Measurements from ENCODE around the gene SNED1. TPM values are rescaled to one million over a fixed set of nuclear protein-coding genes. Genes with fewer than 3 reads are reported as not detected.

SNED1 gene
- polyA plus RNA-seq, 1 donor from 2014 or later: 0.32 TPM

DNA sequence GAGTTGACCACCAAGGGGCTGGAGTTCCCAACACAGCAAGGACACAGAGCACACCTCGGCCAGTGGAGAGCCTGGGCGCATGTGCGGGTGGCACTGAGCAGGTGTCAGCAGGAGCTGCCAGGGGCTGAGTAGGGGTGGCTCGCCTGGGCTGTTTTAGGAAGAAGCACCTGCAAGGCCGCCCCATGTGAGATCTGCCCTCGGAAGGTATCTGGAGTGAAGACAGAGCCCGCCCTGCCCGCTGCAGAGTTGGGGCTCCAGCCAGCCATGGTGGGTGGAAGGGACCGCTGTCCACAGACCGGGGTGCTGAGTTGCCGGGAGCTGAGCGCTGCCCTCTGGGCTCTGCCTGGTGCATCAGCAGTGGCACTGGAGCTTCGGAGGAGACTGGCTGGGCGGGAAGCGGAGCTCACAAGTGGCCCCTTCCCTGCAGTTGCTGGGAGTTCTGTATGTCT, 68.5 kb downstream of the SNED1 start:
- TF ChIP-seq EP300 (conservative IDR thresholded peaks at IDR 0.05; ENCODE audit: poor library complexity, severe bottlenecking) (no peak), EZH2 (IDR thresholded peaks at IDR 0.05; ENCODE audit: borderline replicate concordance, insufficient read depth, low read length, poor library complexity, severe bottlenecking) (no peak)
- no peaks in the 10 kb centered on the region for H3F3A ChIP-seq (ENCODE audit: insufficient read depth, low read length, poor library complexity, severe bottlenecking)
- no peak overlapping the region for H3K9ac ChIP-seq (ENCODE audit: low read length)

GRCh38 chr2:241067501-241068135, 69.2 kb downstream of the SNED1 start:
- Histone ChIP-seq H3K9me3 (ENCODE audit: low read length) (no peaks in the 10 kb centered on the region), H3F3A (ENCODE audit: insufficient read depth, low read length, poor library complexity, severe bottlenecking) (no peaks in the 10 kb centered on the region), H3K27ac (ENCODE audit: low read length) (no peak overlapping the region), H4K20me1 (ENCODE audit: insufficient read depth) (no peaks in the 10 kb centered on the region), H3K79me2 (replicated peaks; ENCODE audit: insufficient read depth, low read length) (no peaks in the 10 kb centered on the region), H3K36me3 (ENCODE audit: insufficient read depth, low read length) (no peaks in the 10 kb centered on the region), H3K4me2 (ENCODE audit: low read length) (no peak overlapping the region), H3K9me2 (ENCODE audit: insufficient read depth, low read length) (no peaks in the 10 kb centered on the region), H3K4me3 (ENCODE audit: low read length) (no peak overlapping the region), H3K27me3 (ENCODE audit: insufficient read depth, low read depth, low read length) (no peaks in the 10 kb centered on the region), H2AFZ (ENCODE audit: low read depth, low read length) (no peak overlapping the region), H3K9ac (ENCODE audit: low read length) (no peak overlapping the region)
- TF ChIP-seq EP300 (conservative IDR thresholded peaks at IDR 0.05; ENCODE audit: poor library complexity, severe bottlenecking) (no peak), MXI1 (conservative IDR thresholded peaks at IDR 0.05; ENCODE audit: poor library complexity, severe bottlenecking) (no peak), SMC3 (conservative IDR thresholded peaks at IDR 0.05; ENCODE audit: poor library complexity) (no peak), RAD21 (conservative IDR thresholded peaks at IDR 0.05) (no peak), POLR2AphosphoS5 (IDR thresholded peaks at IDR 0.05) (no peak), EZH2 (IDR thresholded peaks at IDR 0.05; ENCODE audit: borderline replicate concordance, insufficient read depth, low read length, poor library complexity, severe bottlenecking) (no peak), CTCF (IDR thresholded peaks at IDR 0.05; ENCODE audit: poor library complexity, severe bottlenecking) (no peak), TAF1 (IDR thresholded peaks at IDR 0.05; ENCODE audit: low read depth) (no peak)
- TF ChIP-seq, protein P1, sequence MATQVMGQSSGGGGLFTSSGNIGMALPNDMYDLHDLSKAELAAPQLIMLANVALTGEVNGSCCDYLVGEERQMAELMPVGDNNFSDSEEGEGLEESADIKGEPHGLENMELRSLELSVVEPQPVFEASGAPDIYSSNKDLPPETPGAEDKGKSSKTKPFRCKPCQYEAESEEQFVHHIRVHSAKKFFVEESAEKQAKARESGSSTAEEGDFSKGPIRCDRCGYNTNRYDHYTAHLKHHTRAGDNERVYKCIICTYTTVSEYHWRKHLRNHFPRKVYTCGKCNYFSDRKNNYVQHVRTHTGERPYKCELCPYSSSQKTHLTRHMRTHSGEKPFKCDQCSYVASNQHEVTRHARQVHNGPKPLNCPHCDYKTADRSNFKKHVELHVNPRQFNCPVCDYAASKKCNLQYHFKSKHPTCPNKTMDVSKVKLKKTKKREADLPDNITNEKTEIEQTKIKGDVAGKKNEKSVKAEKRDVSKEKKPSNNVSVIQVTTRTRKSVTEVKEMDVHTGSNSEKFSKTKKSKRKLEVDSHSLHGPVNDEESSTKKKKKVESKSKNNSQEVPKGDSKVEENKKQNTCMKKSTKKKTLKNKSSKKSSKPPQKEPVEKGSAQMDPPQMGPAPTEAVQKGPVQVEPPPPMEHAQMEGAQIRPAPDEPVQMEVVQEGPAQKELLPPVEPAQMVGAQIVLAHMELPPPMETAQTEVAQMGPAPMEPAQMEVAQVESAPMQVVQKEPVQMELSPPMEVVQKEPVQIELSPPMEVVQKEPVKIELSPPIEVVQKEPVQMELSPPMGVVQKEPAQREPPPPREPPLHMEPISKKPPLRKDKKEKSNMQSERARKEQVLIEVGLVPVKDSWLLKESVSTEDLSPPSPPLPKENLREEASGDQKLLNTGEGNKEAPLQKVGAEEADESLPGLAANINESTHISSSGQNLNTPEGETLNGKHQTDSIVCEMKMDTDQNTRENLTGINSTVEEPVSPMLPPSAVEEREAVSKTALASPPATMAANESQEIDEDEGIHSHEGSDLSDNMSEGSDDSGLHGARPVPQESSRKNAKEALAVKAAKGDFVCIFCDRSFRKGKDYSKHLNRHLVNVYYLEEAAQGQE (IDR thresholded peaks at IDR 0.05; ENCODE audit: borderline replicate concordance): no peak

More for the DNA sequence above, 68.5 kb downstream of the SNED1 start:
- no peaks in the 10 kb centered on the region for H3K9me3 ChIP-seq (ENCODE audit: low read length)
- no peaks in the 10 kb centered on the region for H3K27me3 ChIP-seq (ENCODE audit: insufficient read depth, low read depth, low read length)
- no peak overlapping the region for H3K4me2 ChIP-seq (ENCODE audit: low read length)
- H2AFZ ChIP-seq (ENCODE audit: low read depth, low read length): no peak overlapping the region
- H3K79me2 ChIP-seq (replicated peaks; ENCODE audit: insufficient read depth, low read length): no peaks in the 10 kb centered on the region
- H3K4me3 ChIP-seq (ENCODE audit: low read length): no peak overlapping the region
- H3K27ac ChIP-seq (ENCODE audit: low read length): no peak overlapping the region
- no peaks in the 10 kb centered on the region for H3K36me3 ChIP-seq (ENCODE audit: insufficient read depth, low read length)
- no peaks in the 10 kb centered on the region for H4K20me1 ChIP-seq (ENCODE audit: insufficient read depth)
- no peaks in the 10 kb centered on the region for H3K9me2 ChIP-seq (ENCODE audit: insufficient read depth, low read length)

Data from neural cell (in vitro differentiated cells).